ENCODE measurements around the gene TENT5A. TPM values are rescaled to one million over a fixed set of nuclear protein-coding genes. Genes with fewer than 3 reads are reported as not detected.
A peak's percentile ranks its signal among the peaks of the same experiment; 100 is the strongest.

TENT5A gene
- total RNA-seq, 1 experiment from 2014 or later = 9.7 TPM

GRCh38 chr6:81787313-81788068 is 35.0 kb upstream of the TENT5A start:
- Mint-ChIP-seq H3K4me3 (ENCODE audit: low read depth, unreplicated experiment) (no peak overlapping the region), H3K36me3 (ENCODE audit: insufficient read depth, unreplicated experiment) (peaks cover 5% of the 10 kb centered on the region), H3K4me1 (ENCODE audit: low read depth, unreplicated experiment) (peaks cover 45% of the 10 kb centered on the region), H3K27me3 (ENCODE audit: unreplicated experiment) (no peaks in the 10 kb centered on the region), H3K27ac (ENCODE audit: unreplicated experiment) (peak overlapping the region; percentile 47), H3K9me3 (ENCODE audit: low read depth, unreplicated experiment) (peaks cover 3% of the 10 kb centered on the region)
- BruUV-seq (replicated peaks) = no TSS peak
- CTCF ChIA-PET = no interaction called here
- no peak for DNase-seq
- no peak for TF ChIP-seq CTCF (IDR thresholded peaks at IDR 0.05; ENCODE audit: unreplicated experiment)
- intact Hi-C loops (cut with micrococcal nuclease; ENCODE audit: unreplicated experiment) = no loop called here

GRCh38 chr6:81786150-81786549 is 33.7 kb upstream of the TENT5A start:
- Mint-ChIP-seq H3K27ac (ENCODE audit: unreplicated experiment) (no peak overlapping the region), H3K4me3 (ENCODE audit: low read depth, unreplicated experiment) (no peak overlapping the region), H3K4me1 (ENCODE audit: low read depth, unreplicated experiment) (peaks cover 43% of the 10 kb centered on the region), H3K27me3 (ENCODE audit: unreplicated experiment) (no peaks in the 10 kb centered on the region), H3K36me3 (ENCODE audit: insufficient read depth, unreplicated experiment) (peaks cover 5% of the 10 kb centered on the region), H3K9me3 (ENCODE audit: low read depth, unreplicated experiment) (peaks cover 5% of the 10 kb centered on the region)
- CTCF ChIA-PET = no interaction called here
- intact Hi-C loops (cut with micrococcal nuclease; ENCODE audit: unreplicated experiment) = no loop called here
- no peak for DNase-seq
- TF ChIP-seq CTCF (IDR thresholded peaks at IDR 0.05; ENCODE audit: unreplicated experiment) = no peak
- no TSS peak for BruUV-seq (replicated peaks)

GRCh38 chr6:81785377-81785776 is 32.9 kb upstream of the TENT5A start:
- no peaks in the 10 kb centered on the region for H3K27me3 Mint-ChIP-seq (ENCODE audit: unreplicated experiment)
- no peak overlapping the region for H3K4me3 Mint-ChIP-seq (ENCODE audit: low read depth, unreplicated experiment)
- peaks cover 43% of the 10 kb centered on the region for H3K4me1 Mint-ChIP-seq (ENCODE audit: low read depth, unreplicated experiment)
- CTCF ChIA-PET = interaction anchor here (0.6 to 1.3 kb wide), 2 partner anchors 13 to 148 kb away, joined by 3 to 7 read pairs; no protein-coding TSS in a partner anchor
- no peak for TF ChIP-seq CTCF (IDR thresholded peaks at IDR 0.05; ENCODE audit: unreplicated experiment)
- H3K9me3 Mint-ChIP-seq (ENCODE audit: low read depth, unreplicated experiment) = peaks cover 5% of the 10 kb centered on the region
- peaks cover 5% of the 10 kb centered on the region for H3K36me3 Mint-ChIP-seq (ENCODE audit: insufficient read depth, unreplicated experiment)
- BruUV-seq (replicated peaks) = no TSS peak
- intact Hi-C loops (cut with micrococcal nuclease; ENCODE audit: unreplicated experiment) = no loop called here
- DNase-seq = peak; percentile 4
- H3K27ac Mint-ChIP-seq (ENCODE audit: unreplicated experiment) = no peak overlapping the region

GRCh38 chr6:81783893-81784292 is 31.4 kb upstream of the TENT5A start:
- intact Hi-C loops (cut with micrococcal nuclease; ENCODE audit: unreplicated experiment) = no loop called here
- Mint-ChIP-seq H3K4me1 (ENCODE audit: low read depth, unreplicated experiment) (peaks cover 35% of the 10 kb centered on the region), H3K9me3 (ENCODE audit: low read depth, unreplicated experiment) (peaks cover 5% of the 10 kb centered on the region), H3K27ac (ENCODE audit: unreplicated experiment) (no peak overlapping the region), H3K36me3 (ENCODE audit: insufficient read depth, unreplicated experiment) (peaks cover 5% of the 10 kb centered on the region), H3K4me3 (ENCODE audit: low read depth, unreplicated experiment) (no peak overlapping the region), H3K27me3 (ENCODE audit: unreplicated experiment) (no peaks in the 10 kb centered on the region)
- no TSS peak for BruUV-seq (replicated peaks)
- no peak for TF ChIP-seq CTCF (IDR thresholded peaks at IDR 0.05; ENCODE audit: unreplicated experiment)
- no peak for DNase-seq
- CTCF ChIA-PET = no interaction called here

All from Calu3 (cell line).